OCI-LY1 (cell line): ENCODE data around the gene PALS2.

Experiments used
- H2AFZ ChIP-seq: fragments of 200-600 bp; sonication (generic), shearing (Covaris generic); 2 replicates; pipeline ENCODE4 v1.6.0; 2014; ENCODE audit warnings: antibody characterized with exemption, mild to moderate bottlenecking, low read length
- H3F3A ChIP-seq: fragments of 200-600 bp; sonication (generic), shearing (Covaris generic); 2 replicates; pipeline ENCODE4 v1.6.0; 2014; ENCODE audit warnings: mild to moderate bottlenecking, antibody characterized with exemption, low read length, moderate library complexity; ENCODE audit not compliant: insufficient read depth
- H3K27ac ChIP-seq: fragments of 200-600 bp; sonication (generic); 2 replicates; pipeline ENCODE4 v1.5.1; 2014; ENCODE audit warnings: low read length, mixed run types, mild to moderate bottlenecking, low read depth; ENCODE audit not compliant: poor library complexity, severe bottlenecking
- H3K27me3 ChIP-seq: fragments of 200-600 bp; sonication (generic); 2 replicates; pipeline ENCODE4 v1.6.0; 2014; ENCODE audit warnings: antibody characterized with exemption, mild to moderate bottlenecking, low read length, moderate library complexity; ENCODE audit not compliant: insufficient read depth
- H3K36me3 ChIP-seq: fragments of 200-600 bp; sonication (generic); 2 replicates; pipeline ENCODE4 v1.6.1; 2014; ENCODE audit warnings: mild to moderate bottlenecking, antibody characterized with exemption, low read length, moderate library complexity, mixed read lengths; ENCODE audit not compliant: insufficient read depth
- H3K4me1 ChIP-seq: fragments of 200-600 bp; sonication (generic); 2 replicates; pipeline ENCODE4 v1.5.1; 2014; ENCODE audit warnings: mild to moderate bottlenecking, low read length, moderate library complexity; ENCODE audit not compliant: insufficient read depth, severe bottlenecking
- H3K4me2 ChIP-seq: fragments of 200-600 bp; sonication (generic), shearing (Covaris generic); 2 replicates; pipeline ENCODE4 v1.6.1; 2014; ENCODE audit warnings: low read length
- H3K4me3 ChIP-seq: fragments of 200-600 bp; sonication (generic); 2 replicates; pipeline ENCODE4 v1.5.1; 2014; ENCODE audit warnings: low read length, low read depth, mild to moderate bottlenecking, mixed read lengths; ENCODE audit not compliant: poor library complexity, severe bottlenecking
- H3K79me2 ChIP-seq: fragments of 200-600 bp; shearing (Covaris generic); 2 replicates; pipeline ENCODE4 v1.6.1; 2016; ENCODE audit warnings: mixed run types, low read length, mixed read lengths; ENCODE audit not compliant: insufficient read depth
- H3K9ac ChIP-seq: fragments of 200-600 bp; sonication (generic), shearing (Covaris generic); 2 replicates; pipeline ENCODE4 v1.6.1; 2014; ENCODE audit warnings: mild to moderate bottlenecking, low read length, mixed read lengths
- H3K9me2 ChIP-seq: fragments of 200-600 bp; sonication (generic), shearing (Covaris generic); 2 replicates; pipeline ENCODE4 v1.6.1; 2014; ENCODE audit warnings: low read depth, mild to moderate bottlenecking, low read length, mixed read lengths
- H3K9me3 ChIP-seq: fragments of 200-600 bp; shearing (Covaris generic); 2 replicates; pipeline ENCODE4 v1.6.1; 2014; ENCODE audit warnings: low read length, mixed read lengths
- H4K20me1 ChIP-seq: fragments of 200-600 bp; sonication (generic), shearing (Covaris generic); 2 replicates; pipeline ENCODE4 v1.6.0; 2016; ENCODE audit warnings: mild to moderate bottlenecking, low read length; ENCODE audit not compliant: insufficient read depth
- EZH2 ChIP-seq: fragments of 200-600 bp; sonication (generic), shearing (Covaris generic); IDR thresholded peaks from 2 replicates; pipeline ENCODE4 v1.8.0; 2017; ENCODE audit warnings: borderline replicate concordance, mixed run types, mild to moderate bottlenecking, antibody characterized with exemption, low read length, moderate library complexity, mixed read lengths
- TF ChIP-seq, protein P1 (sequence below): fragments of 200-600 bp; sonication (generic), shearing (Covaris generic); IDR thresholded peaks from 2 replicates; pipeline ENCODE4 v1.5.1; 2017; ENCODE audit warnings: mild to moderate bottlenecking, antibody characterized with exemption, low read length, moderate library complexity, mixed read lengths

Gene PALS2

GRCh38 chr7:24604630-24605029 lies 31.4 kb downstream of the PALS2 start:
- Histone ChIP-seq H3K4me2 (no peak overlapping the region), H3K27me3 (no peaks in the 10 kb centered on the region), H3K4me3 (no peak overlapping the region), H3K36me3 (peaks cover 13% of the 10 kb centered on the region; the same call in 1 of the 2 replicates), H3K79me2 (peaks cover 64% of the 10 kb centered on the region), H3K9me2 (no peaks in the 10 kb centered on the region), H3K9ac (no peak overlapping the region), H3K27ac (no peak overlapping the region), H3K9me3 (no peaks in the 10 kb centered on the region; the same call in 1 of the 2 replicates), H3F3A (no peaks in the 10 kb centered on the region), H3K4me1 (no peaks in the 10 kb centered on the region), H2AFZ (no peak overlapping the region), H4K20me1 (no peaks in the 10 kb centered on the region)
- no peak for TF ChIP-seq EZH2
- TF ChIP-seq, protein P1, sequence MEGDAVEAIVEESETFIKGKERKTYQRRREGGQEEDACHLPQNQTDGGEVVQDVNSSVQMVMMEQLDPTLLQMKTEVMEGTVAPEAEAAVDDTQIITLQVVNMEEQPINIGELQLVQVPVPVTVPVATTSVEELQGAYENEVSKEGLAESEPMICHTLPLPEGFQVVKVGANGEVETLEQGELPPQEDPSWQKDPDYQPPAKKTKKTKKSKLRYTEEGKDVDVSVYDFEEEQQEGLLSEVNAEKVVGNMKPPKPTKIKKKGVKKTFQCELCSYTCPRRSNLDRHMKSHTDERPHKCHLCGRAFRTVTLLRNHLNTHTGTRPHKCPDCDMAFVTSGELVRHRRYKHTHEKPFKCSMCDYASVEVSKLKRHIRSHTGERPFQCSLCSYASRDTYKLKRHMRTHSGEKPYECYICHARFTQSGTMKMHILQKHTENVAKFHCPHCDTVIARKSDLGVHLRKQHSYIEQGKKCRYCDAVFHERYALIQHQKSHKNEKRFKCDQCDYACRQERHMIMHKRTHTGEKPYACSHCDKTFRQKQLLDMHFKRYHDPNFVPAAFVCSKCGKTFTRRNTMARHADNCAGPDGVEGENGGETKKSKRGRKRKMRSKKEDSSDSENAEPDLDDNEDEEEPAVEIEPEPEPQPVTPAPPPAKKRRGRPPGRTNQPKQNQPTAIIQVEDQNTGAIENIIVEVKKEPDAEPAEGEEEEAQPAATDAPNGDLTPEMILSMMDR = no peak

DNA sequence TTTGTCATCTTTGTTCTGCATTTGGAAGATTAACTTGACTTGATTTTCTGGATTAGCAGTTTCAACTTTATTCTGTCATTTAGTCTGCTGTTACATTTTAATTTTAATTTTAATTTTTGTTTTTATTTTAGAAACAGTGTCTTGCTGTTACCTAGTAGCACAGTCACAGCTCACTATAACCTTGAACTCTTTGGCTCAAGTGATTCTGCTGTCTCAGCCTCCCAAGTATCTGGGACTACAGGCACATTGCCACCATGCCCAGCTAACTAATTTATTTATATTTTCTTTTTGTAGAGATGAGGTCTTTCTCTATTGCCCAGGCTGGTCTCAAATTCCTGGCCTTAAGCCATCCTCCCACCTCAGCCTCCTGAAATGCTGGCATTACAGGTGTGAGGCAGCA lies 35.3 kb downstream of the PALS2 start:
- H3K36me3 ChIP-seq = no peaks in the 10 kb centered on the region; the same call in 1 of the 2 replicates
- H3K79me2 ChIP-seq = peaks cover 69% of the 10 kb centered on the region
- H3K27ac ChIP-seq = no peak overlapping the region
- H3K4me3 ChIP-seq = no peak overlapping the region
- H2AFZ ChIP-seq = no peak overlapping the region
- 0 out of 2 replicates have a peak, but pooled peaks cover 2% of the 10 kb centered on the region for H3K9me3 ChIP-seq
- TF ChIP-seq, protein P1 = no peak
- no peaks in the 10 kb centered on the region for H4K20me1 ChIP-seq
- no peaks in the 10 kb centered on the region for H3K27me3 ChIP-seq
- H3K9me2 ChIP-seq = no peaks in the 10 kb centered on the region
- H3F3A ChIP-seq = no peaks in the 10 kb centered on the region
- no peak overlapping the region for H3K9ac ChIP-seq
- no peaks in the 10 kb centered on the region for H3K4me1 ChIP-seq
- no peak overlapping the region for H3K4me2 ChIP-seq

DNA sequence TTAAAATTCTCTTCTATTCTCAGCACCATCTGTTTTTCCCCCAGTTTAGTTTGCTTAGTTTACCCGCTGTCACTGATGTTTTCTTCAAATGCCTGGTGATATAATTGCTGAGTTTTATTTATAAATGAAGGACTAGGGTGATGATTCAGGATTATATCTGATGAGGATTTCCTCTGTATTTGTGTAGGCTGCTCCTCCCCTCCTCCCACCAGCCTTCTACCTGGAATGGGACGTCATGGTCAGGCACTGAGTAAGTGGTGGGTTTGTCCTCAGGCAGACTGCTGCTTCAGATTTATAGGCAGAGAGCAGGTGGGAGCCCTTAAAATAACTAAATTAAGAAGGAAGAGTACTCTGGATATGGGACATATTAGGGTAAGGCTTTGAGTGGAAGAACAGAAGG lies 35.8 kb downstream of the PALS2 start:
- Histone ChIP-seq H2AFZ (no peak overlapping the region), H3K4me1 (no peaks in the 10 kb centered on the region), H3K9ac (no peak overlapping the region), H4K20me1 (no peaks in the 10 kb centered on the region), H3K27ac (no peak overlapping the region), H3K36me3 (no peaks in the 10 kb centered on the region), H3K79me2 (peaks cover 72% of the 10 kb centered on the region), H3K9me2 (no peaks in the 10 kb centered on the region), H3F3A (no peaks in the 10 kb centered on the region), H3K9me3 (0 out of 2 replicates have a peak, but pooled peaks cover 2% of the 10 kb centered on the region), H3K4me3 (no peak overlapping the region), H3K4me2 (no peak overlapping the region), H3K27me3 (no peaks in the 10 kb centered on the region)
- TF ChIP-seq EZH2 = no peak
- TF ChIP-seq, protein P1 = no peak
